ENCODE results near the gene ZCCHC7. TPM values are rescaled to one million over a fixed set of nuclear protein-coding genes. Genes with fewer than 3 reads are reported as not detected.
A peak's percentile ranks its signal among the peaks of the same experiment; 100 is the strongest.

ZCCHC7 gene
- polyA plus RNA-seq, 3 donors: 8.7 to 12.9 (median 12.5) TPM

DNA sequence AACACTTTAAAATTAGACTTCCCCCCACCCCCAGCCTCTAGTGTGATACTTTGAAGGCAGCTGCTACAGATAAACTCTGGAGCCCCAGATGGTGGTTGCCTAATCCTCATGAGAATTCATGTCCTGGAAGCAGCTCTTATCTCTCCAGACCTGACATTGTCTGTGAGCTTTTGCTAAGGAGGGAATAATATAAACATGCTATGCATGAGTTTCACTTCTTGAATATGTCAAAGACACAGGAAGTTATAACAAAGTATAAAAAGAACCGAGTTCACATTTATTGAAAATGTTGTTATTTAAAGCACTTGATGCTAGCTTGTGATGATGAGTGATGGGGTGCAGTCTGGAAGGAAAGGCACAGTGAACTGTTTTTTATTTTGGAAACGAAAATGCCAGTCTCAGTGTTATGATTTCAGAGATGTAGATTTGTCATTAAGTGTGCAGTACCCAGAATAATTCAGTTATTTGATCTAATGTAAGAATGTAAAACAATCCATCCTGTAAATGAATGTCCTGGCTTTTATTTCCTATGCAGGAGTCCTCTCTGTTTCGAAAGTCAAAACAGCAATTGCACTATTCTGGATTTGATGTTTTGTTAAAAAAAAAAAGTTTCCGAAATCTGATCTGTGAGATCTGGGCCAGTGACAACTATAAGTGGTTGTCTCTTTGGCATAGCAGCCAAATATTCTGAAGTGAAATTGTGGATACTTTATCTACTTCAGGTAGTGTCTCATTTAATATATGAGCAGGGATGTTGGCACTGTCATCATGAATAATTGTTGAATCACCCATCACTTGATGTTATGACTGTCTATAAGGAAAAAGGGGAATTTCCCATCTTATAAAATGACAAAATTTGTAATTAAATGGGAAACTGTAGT lies 77.0 kb downstream of the ZCCHC7 start:
- H3K79me2 ChIP-seq (ENCODE audit: insufficient read depth, low read length): no peaks in the 10 kb centered on the region
- peak overlapping the region; percentile 2 for H3K4me2 ChIP-seq (replicated peaks; ENCODE audit: extremely low read depth, low read length, poor library complexity, severe bottlenecking)
- peaks cover 21 to 23% of the 10 kb centered on the region in 2 donors for H3K4me1 ChIP-seq (ENCODE audit: control insufficient read depth in 1 of 2, insufficient read depth in 2 of 2, low read length in 2 of 2)
- H3K9me3 ChIP-seq (replicated peaks in 1 of 2; ENCODE audit: control insufficient read depth in 1 of 2, insufficient read depth in 1 of 2, low read length in 2 of 2): no peaks in the 10 kb centered on the region
- H3K36me3 Mint-ChIP-seq: peaks cover under 1 to 13% of the 10 kb centered on the region in 2 donors
- 34% methylated on average over 4 of the region's 4 CpGs for WGBS (ENCODE audit: insufficient coverage)
- intact Hi-C loops (cut with micrococcal nuclease): loop anchor here in 1 of 2 donors (10.0 kb wide), 1 partner anchor 73 kb away; the partner anchor contains the start of gene ZCCHC7
- no peaks in the 10 kb centered on the region for H3K36me3 ChIP-seq (replicated peaks in 1 of 2; ENCODE audit: control insufficient read depth in 1 of 2, insufficient read depth in 2 of 2, low read length in 2 of 2)
- no peaks in the 10 kb centered on the region for H3K27me3 ChIP-seq (ENCODE audit: control insufficient read depth in 2 of 2, insufficient read depth in 2 of 2, low read length in 2 of 2)
- H3K4me1 Mint-ChIP-seq: peaks cover 32% of the 10 kb centered on the region
- peaks cover 3% of the 10 kb centered on the region for H4K20me1 ChIP-seq (ENCODE audit: insufficient read depth, low read length)
- H2AFZ ChIP-seq (ENCODE audit: insufficient read depth, low read depth, low read length, poor library complexity, severe bottlenecking): no peak overlapping the region
- H3K27ac Mint-ChIP-seq: peak overlapping the region; percentile 1 to 91 (median 68)
- H3K27me3 Mint-ChIP-seq (ENCODE audit: low read depth in 3 of 3): peaks cover 0 to 3% (median under 1%) of the 10 kb centered on the region in 3 donors
- H3K9me3 Mint-ChIP-seq: peaks cover 0 to 4% (median 0%) of the 10 kb centered on the region in 7 donors
- TF ChIP-seq, protein P1, sequence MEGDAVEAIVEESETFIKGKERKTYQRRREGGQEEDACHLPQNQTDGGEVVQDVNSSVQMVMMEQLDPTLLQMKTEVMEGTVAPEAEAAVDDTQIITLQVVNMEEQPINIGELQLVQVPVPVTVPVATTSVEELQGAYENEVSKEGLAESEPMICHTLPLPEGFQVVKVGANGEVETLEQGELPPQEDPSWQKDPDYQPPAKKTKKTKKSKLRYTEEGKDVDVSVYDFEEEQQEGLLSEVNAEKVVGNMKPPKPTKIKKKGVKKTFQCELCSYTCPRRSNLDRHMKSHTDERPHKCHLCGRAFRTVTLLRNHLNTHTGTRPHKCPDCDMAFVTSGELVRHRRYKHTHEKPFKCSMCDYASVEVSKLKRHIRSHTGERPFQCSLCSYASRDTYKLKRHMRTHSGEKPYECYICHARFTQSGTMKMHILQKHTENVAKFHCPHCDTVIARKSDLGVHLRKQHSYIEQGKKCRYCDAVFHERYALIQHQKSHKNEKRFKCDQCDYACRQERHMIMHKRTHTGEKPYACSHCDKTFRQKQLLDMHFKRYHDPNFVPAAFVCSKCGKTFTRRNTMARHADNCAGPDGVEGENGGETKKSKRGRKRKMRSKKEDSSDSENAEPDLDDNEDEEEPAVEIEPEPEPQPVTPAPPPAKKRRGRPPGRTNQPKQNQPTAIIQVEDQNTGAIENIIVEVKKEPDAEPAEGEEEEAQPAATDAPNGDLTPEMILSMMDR (IDR thresholded peaks at IDR 0.05): no peak
- peak overlapping the region in 1 of 2 donors; percentile 47 for H3K4me3 Mint-ChIP-seq
- H3K9ac ChIP-seq (ENCODE audit: insufficient read depth, low read length, poor library complexity, severe bottlenecking): no peak overlapping the region
- peak; percentile 28 to 71 (median 36) for DNase-seq
- no peak overlapping the region for H3K4me3 ChIP-seq (replicated peaks in 1 of 3; ENCODE audit: low read depth in 2 of 3, low read length in 3 of 3)
- H3K27ac ChIP-seq (ENCODE audit: low read depth in 1 of 2, low read length in 2 of 2): peak overlapping the region in 1 of 2 donors; percentile 50

DNA sequence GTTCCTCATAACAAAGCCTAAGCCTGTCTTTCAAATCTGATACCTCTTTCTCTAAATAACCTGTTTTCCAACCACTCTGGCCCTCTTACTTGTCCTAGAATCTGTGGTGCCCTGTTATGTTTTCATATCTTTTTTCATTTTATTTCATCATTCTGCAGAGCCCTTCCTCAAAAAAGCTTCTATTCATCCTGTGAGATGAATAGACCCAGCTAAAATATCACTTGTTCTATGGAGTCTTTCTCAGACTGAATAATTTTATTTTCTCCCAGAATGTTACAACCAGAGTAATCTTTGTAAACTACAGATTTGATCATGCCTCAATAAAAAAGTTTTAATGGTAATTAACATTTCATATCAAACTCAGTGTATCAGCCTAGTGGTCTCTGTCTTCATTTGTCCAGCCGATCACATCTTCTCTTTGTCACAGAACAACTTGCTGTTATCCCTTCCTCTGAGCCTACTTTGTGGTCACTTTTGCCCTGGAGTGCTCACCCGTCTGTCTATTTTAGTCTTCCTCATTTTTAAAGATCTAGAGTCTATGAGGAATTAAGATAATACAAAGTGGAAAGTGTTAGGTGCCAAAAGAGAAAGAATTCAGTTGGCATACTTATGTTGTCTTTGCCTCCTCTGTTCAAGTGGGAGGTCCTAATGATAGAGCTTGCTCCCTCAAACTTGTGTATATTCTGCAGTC lies 77.8 kb downstream of the ZCCHC7 start:
- H4K20me1 ChIP-seq (ENCODE audit: insufficient read depth, low read length): peaks cover 3% of the 10 kb centered on the region
- H3K9me3 ChIP-seq (replicated peaks in 1 of 2; ENCODE audit: control insufficient read depth in 1 of 2, insufficient read depth in 1 of 2, low read length in 2 of 2): no peaks in the 10 kb centered on the region
- WGBS (ENCODE audit: insufficient coverage): 0% methylated on average over 1 of the region's 2 CpGs
- Mint-ChIP-seq H3K36me3 (peaks cover 0 to 14% of the 10 kb centered on the region in 2 donors), H3K27ac (peak overlapping the region; percentile 1 to 80 (median 73)), H3K4me1 (peaks cover 32% of the 10 kb centered on the region), H3K9me3 (peaks cover 0 to 4% (median 0%) of the 10 kb centered on the region in 7 donors), H3K4me3 (no peak overlapping the region), H3K27me3 (ENCODE audit: low read depth in 3 of 3) (peaks cover 0 to 3% (median 2%) of the 10 kb centered on the region in 3 donors)
- intact Hi-C loops (cut with micrococcal nuclease): loop anchor here in 1 of 2 donors (10.0 kb wide), 1 partner anchor 73 kb away; the partner anchor contains the start of gene ZCCHC7
- DNase-seq: peak; percentile 17 to 54 (median 25)
- no peaks in the 10 kb centered on the region for H3K36me3 ChIP-seq (replicated peaks in 1 of 2; ENCODE audit: control insufficient read depth in 1 of 2, insufficient read depth in 2 of 2, low read length in 2 of 2)
- peaks cover 21 to 23% of the 10 kb centered on the region in 2 donors for H3K4me1 ChIP-seq (ENCODE audit: control insufficient read depth in 1 of 2, insufficient read depth in 2 of 2, low read length in 2 of 2)
- no peaks in the 10 kb centered on the region for H3K79me2 ChIP-seq (ENCODE audit: insufficient read depth, low read length)
- no peak overlapping the region for H3K9ac ChIP-seq (ENCODE audit: insufficient read depth, low read length, poor library complexity, severe bottlenecking)
- TF ChIP-seq, protein P1 (IDR thresholded peaks at IDR 0.05): no peak
- H2AFZ ChIP-seq (ENCODE audit: insufficient read depth, low read depth, low read length, poor library complexity, severe bottlenecking): no peak overlapping the region
- peak overlapping the region in 1 of 2 donors; percentile 50 for H3K27ac ChIP-seq (ENCODE audit: low read depth in 1 of 2, low read length in 2 of 2)
- no peak overlapping the region for H3K4me2 ChIP-seq (replicated peaks; ENCODE audit: extremely low read depth, low read length, poor library complexity, severe bottlenecking)
- no peak overlapping the region for H3K4me3 ChIP-seq (replicated peaks in 1 of 3; ENCODE audit: low read depth in 2 of 3, low read length in 3 of 3)
- H3K27me3 ChIP-seq (ENCODE audit: control insufficient read depth in 2 of 2, insufficient read depth in 2 of 2, low read length in 2 of 2): no peaks in the 10 kb centered on the region
